WI38 (cell line): ENCODE measurements around the gene ESPN.

ENCODE experiments used
- H3K4me3 ChIP-seq: 2 replicates; pipeline ENCODE4 v1.5.1; 2011; ENCODE audit warnings: low read depth, mild to moderate bottlenecking, control low read depth, low read length
- TF ChIP-seq, protein P1 (sequence below): IDR thresholded peaks from 2 replicates; pipeline ENCODE4 v1.5.1; 2012; ENCODE audit warnings: low read depth, mild to moderate bottlenecking, control low read depth, low read length

ESPN gene

DNA sequence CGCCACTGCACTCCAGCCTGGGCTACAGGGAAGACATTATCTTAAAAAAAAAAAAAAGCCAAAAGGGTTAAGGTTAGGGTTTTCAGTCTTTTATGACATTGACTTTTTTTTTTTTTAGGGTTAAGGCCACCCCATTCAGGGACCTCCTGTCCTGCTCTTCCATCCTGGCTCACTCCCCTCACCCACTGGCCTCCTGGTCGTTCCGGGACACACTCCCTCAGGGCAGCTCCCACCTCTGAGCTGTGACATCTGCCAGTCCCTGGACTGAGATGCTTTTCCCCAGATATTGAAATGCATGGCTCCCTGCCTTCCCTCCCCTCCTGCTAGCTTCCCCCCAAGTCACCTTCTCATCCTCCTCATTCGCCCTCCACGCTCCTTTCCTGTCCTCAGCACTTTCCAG lies 57.2 kb downstream of the ESPN start:
- H3K4me3 ChIP-seq = no peak overlapping the region
- TF ChIP-seq, protein P1, sequence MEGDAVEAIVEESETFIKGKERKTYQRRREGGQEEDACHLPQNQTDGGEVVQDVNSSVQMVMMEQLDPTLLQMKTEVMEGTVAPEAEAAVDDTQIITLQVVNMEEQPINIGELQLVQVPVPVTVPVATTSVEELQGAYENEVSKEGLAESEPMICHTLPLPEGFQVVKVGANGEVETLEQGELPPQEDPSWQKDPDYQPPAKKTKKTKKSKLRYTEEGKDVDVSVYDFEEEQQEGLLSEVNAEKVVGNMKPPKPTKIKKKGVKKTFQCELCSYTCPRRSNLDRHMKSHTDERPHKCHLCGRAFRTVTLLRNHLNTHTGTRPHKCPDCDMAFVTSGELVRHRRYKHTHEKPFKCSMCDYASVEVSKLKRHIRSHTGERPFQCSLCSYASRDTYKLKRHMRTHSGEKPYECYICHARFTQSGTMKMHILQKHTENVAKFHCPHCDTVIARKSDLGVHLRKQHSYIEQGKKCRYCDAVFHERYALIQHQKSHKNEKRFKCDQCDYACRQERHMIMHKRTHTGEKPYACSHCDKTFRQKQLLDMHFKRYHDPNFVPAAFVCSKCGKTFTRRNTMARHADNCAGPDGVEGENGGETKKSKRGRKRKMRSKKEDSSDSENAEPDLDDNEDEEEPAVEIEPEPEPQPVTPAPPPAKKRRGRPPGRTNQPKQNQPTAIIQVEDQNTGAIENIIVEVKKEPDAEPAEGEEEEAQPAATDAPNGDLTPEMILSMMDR = no peak

DNA sequence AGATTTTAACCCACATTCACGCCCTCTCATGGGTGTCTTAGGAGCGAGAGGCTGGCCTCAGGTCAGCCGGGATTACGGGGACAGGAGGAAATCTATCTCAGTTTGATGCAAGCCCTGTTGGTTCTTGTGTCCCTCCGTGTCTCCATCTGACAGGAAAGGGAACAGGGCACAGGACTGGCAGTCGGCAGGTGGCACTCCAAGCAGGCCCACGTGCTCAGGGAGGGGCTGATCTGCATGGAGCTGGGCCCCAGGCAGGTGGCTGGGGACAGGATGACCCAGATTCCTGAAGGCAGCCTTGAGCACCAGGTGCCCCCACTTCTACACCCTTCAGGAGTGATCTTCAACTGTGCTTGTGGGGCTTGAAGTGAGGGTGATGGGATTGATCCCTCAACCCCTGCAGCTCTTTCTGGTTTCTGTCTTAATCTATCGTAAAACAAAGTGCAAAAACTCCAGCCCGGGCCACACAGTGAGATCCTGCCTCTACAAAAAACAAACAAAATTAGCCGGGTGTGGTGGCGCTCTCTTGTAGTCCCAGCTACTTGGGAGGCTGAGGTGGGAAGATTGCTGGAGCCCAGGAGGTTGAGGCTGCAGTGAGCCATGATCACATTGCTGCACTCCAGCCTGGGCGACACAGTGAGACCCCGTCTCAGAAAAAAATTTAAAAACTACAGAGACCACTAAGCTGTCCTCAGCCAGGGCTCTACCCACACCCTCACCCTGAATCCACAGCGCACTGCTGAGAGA lies 58.6 kb downstream of the ESPN start:
- no peak overlapping the region for H3K4me3 ChIP-seq
- TF ChIP-seq, protein P1 = no peak

DNA sequence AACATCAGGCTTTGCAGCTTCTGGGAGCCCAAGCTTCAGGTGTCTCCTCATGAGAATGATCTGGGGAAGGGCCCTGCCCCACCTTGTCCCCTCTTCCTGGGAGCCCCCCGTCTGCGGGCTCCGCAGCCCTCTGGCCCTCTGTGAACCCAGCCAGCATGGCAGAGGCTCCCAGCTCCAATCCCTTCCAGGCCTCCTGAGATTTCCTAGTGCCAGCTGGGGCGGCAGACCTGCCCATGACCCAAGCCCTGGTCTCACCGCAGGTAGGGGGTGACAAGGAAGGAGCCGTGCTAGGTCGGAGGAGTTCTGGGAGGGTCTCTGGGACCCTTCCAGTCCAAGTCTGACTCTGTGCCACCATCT lies 59.2 kb downstream of the ESPN start:
- H3K4me3 ChIP-seq = no peak overlapping the region
- TF ChIP-seq, protein P1 = no peak

DNA sequence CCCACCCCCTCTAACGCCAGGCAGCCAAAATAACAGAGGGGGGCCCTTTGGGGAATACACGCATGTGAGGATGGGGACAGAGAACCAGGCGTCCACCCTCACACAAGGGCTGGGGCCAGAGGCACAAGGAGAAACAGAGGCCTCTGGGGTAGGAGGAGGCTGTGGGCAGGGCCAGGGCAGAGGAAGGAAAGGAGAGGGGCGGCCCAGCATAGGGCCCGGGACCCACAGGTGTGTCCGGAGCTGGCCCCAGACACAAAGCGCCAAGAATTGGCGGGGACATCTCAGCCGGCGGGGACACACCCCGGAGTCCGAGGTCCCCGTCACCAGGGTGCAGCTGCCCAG lies 60.2 kb downstream of the ESPN start:
- no peak overlapping the region; the same call in 1 of the 2 replicates for H3K4me3 ChIP-seq

DNA sequence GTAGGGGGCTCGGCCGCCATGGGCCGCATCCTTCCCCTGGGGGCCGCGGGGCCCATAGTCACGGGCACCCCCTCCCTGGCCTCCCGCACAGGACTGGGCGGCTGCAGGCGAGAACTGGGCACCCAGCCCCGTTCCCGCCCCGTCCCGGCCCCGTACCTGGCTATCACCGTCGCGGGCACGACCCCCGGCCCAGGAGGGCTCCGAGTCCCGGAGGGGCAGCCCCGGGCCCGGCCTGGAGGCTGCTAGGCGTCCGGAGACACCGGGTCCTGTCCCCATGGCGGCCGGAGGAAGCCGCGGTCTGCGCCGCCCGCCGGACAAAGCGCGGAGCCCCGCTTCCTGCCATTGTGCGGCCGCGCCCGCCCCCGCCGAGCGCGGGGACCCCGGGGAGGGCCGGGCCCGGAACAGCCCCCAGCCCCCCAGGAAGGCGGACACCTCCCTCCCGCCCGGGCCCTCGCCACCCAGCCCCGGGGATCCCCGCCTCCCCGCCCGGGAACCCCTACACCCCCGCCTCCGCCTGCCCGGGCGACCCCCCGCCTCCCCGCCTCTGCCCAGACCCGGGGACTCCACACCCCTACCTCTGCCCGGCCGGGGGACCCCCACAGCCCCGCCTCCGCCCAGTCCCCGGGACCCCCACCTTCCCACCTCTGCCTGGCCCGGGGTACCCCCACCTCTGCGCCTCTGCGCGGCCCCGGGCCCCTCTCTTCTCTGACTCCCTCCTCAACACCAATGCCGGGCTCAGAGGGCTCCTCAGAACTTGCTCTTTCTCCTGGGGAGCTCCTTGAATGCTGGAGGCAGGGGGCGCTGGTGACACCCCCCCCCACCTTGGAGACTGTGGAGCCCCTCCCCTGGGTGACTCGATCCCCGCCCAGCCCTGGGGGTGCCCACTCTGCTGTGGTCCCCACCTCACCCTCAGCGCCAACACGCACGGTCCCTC lies 60.9 kb downstream of the ESPN start:
- peak overlapping the region; percentile 43 for H3K4me3 ChIP-seq
- TF ChIP-seq, protein P1 = no peak

More for the DNA sequence above, 60.2 kb downstream of the ESPN start:
- TF ChIP-seq, protein P1 = no peak

DNA sequence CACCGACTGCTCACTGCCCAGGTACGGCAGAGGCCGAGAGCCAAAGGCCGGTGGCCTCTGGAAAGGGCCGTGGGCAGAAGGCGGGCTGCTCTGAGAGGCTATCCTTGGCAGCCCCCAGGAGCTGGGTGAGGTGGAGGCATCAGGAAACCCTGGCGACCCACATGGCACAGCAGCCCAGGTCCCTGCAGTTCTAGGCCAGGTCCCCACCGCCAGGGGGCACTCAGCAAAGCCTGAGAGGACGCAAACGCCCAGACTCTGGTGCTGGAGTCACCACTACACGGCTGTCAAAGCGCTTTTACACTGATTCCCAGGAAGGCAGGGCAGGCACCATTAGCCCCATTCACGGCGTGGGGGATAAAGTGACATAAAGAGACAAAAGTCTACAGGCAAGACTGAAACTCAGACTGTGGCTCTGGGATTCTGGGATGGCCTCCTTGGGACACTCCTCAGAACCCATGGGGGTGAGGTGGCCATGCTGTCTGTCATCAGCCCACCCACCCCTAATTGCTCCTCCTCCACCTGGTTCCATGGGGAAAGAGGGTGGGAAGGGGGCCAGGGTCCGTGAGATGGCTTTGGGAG lies 61.9 kb downstream of the ESPN start:
- TF ChIP-seq, protein P1 = peak; percentile 94
- no peak overlapping the region for H3K4me3 ChIP-seq
